DND-41 (cell line): Measurements from ENCODE around the gene MUC6.

ENCODE experiments used
- ATAC-seq: fragments of 200-7000 bp; cut with Tn5 transposase; 3 replicates; pipeline ENCODE4 v1.9.1; 2021; ENCODE audit warnings: low read depth; ENCODE audit not compliant: insufficient read depth
- DNase-seq: peaks from one replicate; pipeline ENCODE4 v3.0.0-alpha.2; 2020
- H2AFZ ChIP-seq: 2 replicates; pipeline ENCODE4 v1.6.0; 2012; ENCODE audit warnings: low read depth, low read length
- H3K27ac ChIP-seq: 2 replicates; pipeline ENCODE4 v1.5.1; 2012; ENCODE audit warnings: low read length, inconsistent platforms
- H3K27me3 ChIP-seq: fragments of 200-600 bp; sonication (generic); 2 replicates; pipeline ENCODE4 v1.6.0; 2012; ENCODE audit warnings: low read length, mild to moderate bottlenecking, inconsistent platforms; ENCODE audit not compliant: insufficient read depth, poor library complexity
- H3K36me3 ChIP-seq: 2 replicates; pipeline ENCODE4 v1.5.1; 2012; ENCODE audit warnings: low read length, inconsistent platforms; ENCODE audit not compliant: insufficient read depth
- H3K4me1 ChIP-seq: 2 replicates; pipeline ENCODE4 v1.5.1; 2012; ENCODE audit warnings: mild to moderate bottlenecking, low read length; ENCODE audit not compliant: insufficient read depth
- H3K4me2 ChIP-seq: 2 replicates; pipeline ENCODE4 v1.6.0; 2012; ENCODE audit warnings: mild to moderate bottlenecking, moderate library complexity, low read length, inconsistent platforms; ENCODE audit not compliant: insufficient read depth
- H3K4me3 ChIP-seq, 2 experiments: fragments of 200-600 bp in 1 of 2; shearing (Covaris generic) in 1 of 2; 2 replicates each; pipeline ENCODE4 v1.5.1; 2012 to 2016; ENCODE audit warnings: inconsistent platforms in 2 of 2, low read length in 2 of 2, mild to moderate bottlenecking in 2 of 2, low read depth in 1 of 2, moderate library complexity in 1 of 2
- H3K79me2 ChIP-seq: 2 replicates; pipeline ENCODE4 v1.6.0; 2012; ENCODE audit warnings: low read length, inconsistent platforms; ENCODE audit not compliant: insufficient read depth
- H3K9ac ChIP-seq: 2 replicates; pipeline ENCODE4 v1.6.0; 2012; ENCODE audit warnings: low read depth, mild to moderate bottlenecking, inconsistent platforms, low read length, moderate library complexity
- H3K9me3 ChIP-seq: 2 replicates; pipeline ENCODE4 v1.5.1; 2012; ENCODE audit warnings: low read length, moderate library complexity, mild to moderate bottlenecking, inconsistent platforms; ENCODE audit not compliant: insufficient read depth, severe bottlenecking
- H4K20me1 ChIP-seq: 2 replicates; pipeline ENCODE4 v1.6.0; 2012; ENCODE audit warnings: low read length; ENCODE audit not compliant: insufficient read depth
- CTCF ChIP-seq: IDR thresholded peaks from 2 replicates; pipeline ENCODE4 v1.5.1; 2012; ENCODE audit warnings: borderline replicate concordance, low read length, moderate library complexity, mild to moderate bottlenecking; ENCODE audit not compliant: poor library complexity, severe bottlenecking; ENCODE audit errors: extremely low read depth
- EZH2 ChIP-seq: IDR thresholded peaks from 3 replicates; pipeline ENCODE4 v1.6.1; 2012; ENCODE audit warnings: borderline replicate concordance, low read depth, mild to moderate bottlenecking, moderate library complexity, low read length, inconsistent platforms; ENCODE audit not compliant: severe bottlenecking

The MUC6 gene

GRCh38 chr11:1042626-1043562 is 6.4 kb upstream of the MUC6 start:
- Histone ChIP-seq H2AFZ (no peak overlapping the region), H3K9me3 (no peaks in the 10 kb centered on the region), H3K4me3 (no peak overlapping the region), H3K27me3 (no peaks in the 10 kb centered on the region), H3K36me3 (no peaks in the 10 kb centered on the region), H3K27ac (no peak overlapping the region), H3K4me1 (no peaks in the 10 kb centered on the region), H3K4me2 (no peak overlapping the region), H3K9ac (no peak overlapping the region), H4K20me1 (no peaks in the 10 kb centered on the region), H3K79me2 (no peaks in the 10 kb centered on the region)
- DNase-seq, result no peak
- no peak for ATAC-seq
- TF ChIP-seq CTCF (no peak), EZH2 (no peak)

- no peak for ATAC-seq
- Histone ChIP-seq H3K9ac (no peak overlapping the region), H2AFZ (no peak overlapping the region), H4K20me1 (no peaks in the 10 kb centered on the region), H3K27me3 (no peaks in the 10 kb centered on the region), H3K4me2 (no peak overlapping the region), H3K79me2 (no peaks in the 10 kb centered on the region), H3K4me1 (no peaks in the 10 kb centered on the region), H3K4me3 (no peak overlapping the region), H3K9me3 (no peaks in the 10 kb centered on the region), H3K27ac (no peak overlapping the region), H3K36me3 (no peaks in the 10 kb centered on the region)
- TF ChIP-seq EZH2, result no peak
- no peak for TF ChIP-seq CTCF
- DNase-seq, result no peak
Measured at GRCh38 chr11:1041936-1042608, 5.6 kb upstream of the MUC6 start.

- no peak overlapping the region for H3K9ac ChIP-seq
- TF ChIP-seq CTCF (no peak), EZH2 (no peak)
- no peaks in the 10 kb centered on the region for H3K4me1 ChIP-seq
- no peak overlapping the region for H3K4me2 ChIP-seq
- no peak for DNase-seq
- H3K79me2 ChIP-seq, result no peaks in the 10 kb centered on the region
- no peak overlapping the region for H2AFZ ChIP-seq
- H3K27me3 ChIP-seq, result no peaks in the 10 kb centered on the region
- ATAC-seq, result no peak
- no peaks in the 10 kb centered on the region for H3K36me3 ChIP-seq
- no peak overlapping the region for H3K4me3 ChIP-seq
- no peaks in the 10 kb centered on the region for H4K20me1 ChIP-seq
- H3K27ac ChIP-seq, result no peak overlapping the region
- H3K9me3 ChIP-seq, result no peaks in the 10 kb centered on the region
Measured at GRCh38 chr11:1041471-1041870, 5.0 kb upstream of the MUC6 start.
